ENCODE data around the gene GLB1L3.

GRCh38 chr11:134337051-134337450, 60.9 kb downstream of the GLB1L3 start:
- TF ChIP-seq CTCF (IDR thresholded peaks at IDR 0.05) (no peak), POLR2A (IDR thresholded peaks at IDR 0.05) (no peak), EP300 (IDR thresholded peaks at IDR 0.05) (no peak)
